ENCODE data around the gene ADAMTS19. TPM values are rescaled to one million over a fixed set of nuclear protein-coding genes. Genes with fewer than 3 reads are reported as not detected.

Gene ADAMTS19
- total and polyA plus RNA-seq, 2 of the 8 experiments (the other 6 are each of a cell fraction or from before 2014, with no cell fraction given) = 17.3 to 28.8 TPM

GRCh38 chr5:129724647-129725046, 264.5 kb downstream of the ADAMTS19 start (continued):
- TF ChIP-seq CTCF (IDR thresholded peaks at IDR 0.05; ENCODE audit: control extremely low read depth in 1 of 3, insufficient read depth in 1 of 3, low read depth in 1 of 3, low read length in 3 of 3) (no peak), RBBP5 (IDR thresholded peaks at IDR 0.05; ENCODE audit: borderline replicate concordance, low read depth, low read length) (no peak), TBP (IDR thresholded peaks at IDR 0.05; ENCODE audit: low read depth, low read length) (no peak; the same call in 1 of the 2 replicates)
